SK-N-MC (cell line): ENCODE measurements around the gene C16orf90.

Experiments used
- EZH2 ChIP-seq: fragments of 200-600 bp; sonication (generic); IDR thresholded peaks from one replicate; pipeline ENCODE4 v1.6.1; 2017; ENCODE audit warnings: antibody characterized with exemption
- POLR2AphosphoS5 ChIP-seq: IDR thresholded peaks from 2 replicates; pipeline ENCODE4 v1.6.1; 2012; ENCODE audit warnings: mild to moderate bottlenecking, low read depth, low read length, borderline replicate concordance

DNA sequence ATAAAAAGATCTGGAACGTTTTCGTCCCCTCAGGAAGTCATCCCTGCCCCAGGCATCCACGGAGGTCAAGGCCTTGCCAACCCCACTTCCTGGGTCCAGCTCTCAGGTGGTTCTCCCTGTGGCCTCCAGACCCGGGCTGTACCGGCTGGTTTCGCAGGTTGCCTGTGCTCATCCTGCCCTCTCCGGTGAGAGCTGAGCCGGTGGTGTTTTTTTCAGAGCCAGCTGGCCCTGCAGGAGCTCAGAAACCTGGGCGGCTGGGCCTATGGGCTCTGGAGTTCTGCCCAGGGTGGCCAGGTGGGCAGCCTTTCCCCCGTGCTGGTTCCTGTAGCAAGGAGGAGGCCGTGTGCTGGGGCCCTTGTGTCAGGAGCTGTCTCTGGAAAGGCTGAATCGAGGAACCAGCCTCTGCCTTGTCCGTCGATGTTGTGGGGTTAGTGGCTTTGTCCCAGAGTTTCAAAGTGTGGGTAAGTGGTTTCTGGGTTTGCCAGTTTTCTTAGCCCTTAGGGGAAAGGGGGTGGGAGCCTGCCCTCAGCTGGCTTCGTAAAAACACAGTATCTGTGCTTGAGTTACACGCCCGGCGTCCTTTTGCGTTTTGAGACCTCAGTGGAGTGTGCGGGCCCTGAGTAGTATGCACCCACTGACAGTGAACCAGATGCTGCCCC, 23.6 kb downstream of the C16orf90 start:
- TF ChIP-seq POLR2AphosphoS5 (no peak), EZH2 (no peak)
